HL-60 (cell line): ENCODE results near the gene ATP5F1E.

Experiments used
- POLR2AphosphoS5 ChIP-seq: IDR thresholded peaks from 2 replicates; pipeline ENCODE4 v1.6.1; 2012; ENCODE audit warnings: low read depth
- TF ChIP-seq, protein P1 (sequence below): IDR thresholded peaks from one replicate; pipeline ENCODE4 v1.5.1; 2011; ENCODE audit warnings: low read length, control low read depth, inconsistent platforms; ENCODE audit not compliant: insufficient read depth

DNA sequence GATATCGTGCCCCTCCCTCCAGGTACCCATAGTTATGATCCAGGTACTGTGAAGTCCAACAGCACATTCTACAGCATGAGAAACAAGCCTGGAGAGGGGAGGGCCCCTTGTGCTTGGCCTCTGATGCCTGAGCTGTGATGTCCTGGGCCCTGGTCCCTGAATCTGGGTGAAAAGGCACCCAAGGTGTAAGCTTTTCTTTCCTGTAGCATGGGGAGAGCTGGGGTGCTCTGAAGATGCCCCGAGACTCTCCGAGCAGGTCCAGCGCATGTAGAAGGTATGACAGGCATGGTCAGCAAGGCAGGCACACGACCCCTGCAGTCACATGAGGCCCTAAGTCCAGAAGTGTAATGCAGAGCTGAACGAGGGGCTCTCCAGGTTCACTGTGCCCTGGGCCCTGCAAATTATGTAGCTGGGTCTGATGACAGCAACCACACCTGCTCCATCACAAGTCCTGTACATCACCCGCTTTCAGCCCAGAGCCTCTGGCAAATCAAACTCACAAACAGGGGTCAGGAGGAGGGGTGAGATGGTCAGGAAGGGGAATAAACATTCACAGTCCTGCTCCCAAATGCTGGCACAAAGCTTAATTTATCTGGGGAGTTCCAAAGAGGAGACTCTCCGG is 23.3 kb downstream of the ATP5F1E start:
- TF ChIP-seq, protein P1, sequence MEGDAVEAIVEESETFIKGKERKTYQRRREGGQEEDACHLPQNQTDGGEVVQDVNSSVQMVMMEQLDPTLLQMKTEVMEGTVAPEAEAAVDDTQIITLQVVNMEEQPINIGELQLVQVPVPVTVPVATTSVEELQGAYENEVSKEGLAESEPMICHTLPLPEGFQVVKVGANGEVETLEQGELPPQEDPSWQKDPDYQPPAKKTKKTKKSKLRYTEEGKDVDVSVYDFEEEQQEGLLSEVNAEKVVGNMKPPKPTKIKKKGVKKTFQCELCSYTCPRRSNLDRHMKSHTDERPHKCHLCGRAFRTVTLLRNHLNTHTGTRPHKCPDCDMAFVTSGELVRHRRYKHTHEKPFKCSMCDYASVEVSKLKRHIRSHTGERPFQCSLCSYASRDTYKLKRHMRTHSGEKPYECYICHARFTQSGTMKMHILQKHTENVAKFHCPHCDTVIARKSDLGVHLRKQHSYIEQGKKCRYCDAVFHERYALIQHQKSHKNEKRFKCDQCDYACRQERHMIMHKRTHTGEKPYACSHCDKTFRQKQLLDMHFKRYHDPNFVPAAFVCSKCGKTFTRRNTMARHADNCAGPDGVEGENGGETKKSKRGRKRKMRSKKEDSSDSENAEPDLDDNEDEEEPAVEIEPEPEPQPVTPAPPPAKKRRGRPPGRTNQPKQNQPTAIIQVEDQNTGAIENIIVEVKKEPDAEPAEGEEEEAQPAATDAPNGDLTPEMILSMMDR, result no peak
- TF ChIP-seq POLR2AphosphoS5, result no peak
